NCI-H1092 treated with DMSO at 0.1 percent for 48 hours (cell line): ENCODE data around the gene FAM107B.

Experiments
- DNase-seq: peaks from one replicate; lab custom pipeline; 2025; lab: John Stamatoyannopoulos, UW

FAM107B gene

GRCh38 chr10:14489522-14490177 lies 285.0 kb downstream of the FAM107B start:
- DNase-seq, result no peak

- no peak for DNase-seq
Observed at GRCh38 chr10:14487488-14487883, 287.2 kb downstream of the FAM107B start.

- peak; percentile 16 for DNase-seq
Observed at GRCh38 chr10:14486777-14487487, 287.8 kb downstream of the FAM107B start.

- no peak for DNase-seq
Observed at GRCh38 chr10:14485986-14486385, 288.7 kb downstream of the FAM107B start.

GRCh38 chr10:14483417-14483816 lies 291.3 kb downstream of the FAM107B start:
- no peak for DNase-seq

GRCh38 chr10:14481752-14482151 lies 292.9 kb downstream of the FAM107B start:
- DNase-seq, result no peak

- DNase-seq, result no peak
Observed at GRCh38 chr10:14481014-14481413, 293.7 kb downstream of the FAM107B start.

GRCh38 chr10:14478604-14479003 lies 296.1 kb downstream of the FAM107B start:
- DNase-seq, result peak; percentile 40

- no peak for DNase-seq
Observed at GRCh38 chr10:14478201-14478600, 296.5 kb downstream of the FAM107B start.

GRCh38 chr10:14477408-14477710 lies 297.3 kb downstream of the FAM107B start:
- DNase-seq, result no peak

- no peak for DNase-seq
Observed at GRCh38 chr10:14476641-14477407, 297.9 kb downstream of the FAM107B start.

- no peak for DNase-seq
Observed at GRCh38 chr10:14476006-14476405, 298.7 kb downstream of the FAM107B start.

- no peak for DNase-seq
Observed at GRCh38 chr10:14474656-14475055, 300.0 kb downstream of the FAM107B start.

GRCh38 chr10:14470920-14471319 lies 303.8 kb downstream of the FAM107B start:
- DNase-seq, result no peak

GRCh38 chr10:14468726-14469125 lies 306.0 kb downstream of the FAM107B start:
- DNase-seq, result no peak
